ENCODE measurements around the gene SLC10A3.

DNA sequence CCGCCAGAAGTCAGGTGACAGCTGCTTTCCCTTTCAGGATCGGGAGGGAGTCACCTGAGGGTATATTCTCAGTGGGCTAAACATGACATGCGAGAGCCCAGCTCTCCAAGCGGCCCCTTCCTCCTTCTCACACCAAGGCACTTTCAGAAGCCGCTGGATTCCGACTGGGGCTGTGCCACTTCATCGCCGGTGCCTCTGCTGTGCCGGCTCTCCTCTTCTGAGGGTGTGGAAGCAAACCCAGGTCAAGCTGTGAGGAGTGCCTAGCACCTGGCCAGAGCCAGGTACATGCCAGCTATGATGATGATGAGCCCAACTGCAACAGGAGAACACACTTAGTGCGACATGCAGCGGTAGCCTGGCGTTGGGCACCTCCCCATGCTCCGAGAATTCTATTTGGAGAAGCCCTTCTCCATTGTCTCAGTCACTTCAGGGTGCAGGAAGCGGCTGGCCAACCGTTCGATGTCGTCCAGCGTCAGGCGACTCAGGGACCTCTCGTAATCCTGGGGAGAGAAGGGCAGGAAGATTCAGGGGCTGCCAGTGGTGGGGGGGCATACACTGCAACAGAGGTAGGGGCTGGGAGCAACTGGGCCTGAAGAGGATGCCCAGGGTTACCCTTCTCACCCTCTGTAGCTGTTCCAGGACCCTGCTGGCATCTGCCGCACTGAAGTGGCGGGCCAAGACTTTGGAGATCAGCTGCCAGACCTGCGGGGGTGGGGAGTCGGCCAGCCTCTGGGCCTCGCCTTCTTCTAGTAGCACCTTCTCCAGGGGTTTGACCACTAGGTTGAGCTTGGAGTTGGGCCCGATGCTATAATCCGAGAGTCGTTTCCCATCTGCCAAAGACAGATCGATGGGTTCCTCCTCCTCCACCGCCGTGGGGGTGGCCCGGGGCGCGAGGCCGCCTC is 5.0 kb downstream of the SLC10A3 start:
- TF ChIP-seq JUND (IDR thresholded peaks at IDR 0.05) (no peak), MXI1 (IDR thresholded peaks at IDR 0.05; ENCODE audit: low read depth, low read length) (no peak), CTCF (IDR thresholded peaks at IDR 0.05) (no peak), TAF1 (IDR thresholded peaks at IDR 0.05; ENCODE audit: borderline replicate concordance, low read depth, low read length) (no peak), ZBTB33 (IDR thresholded peaks at IDR 0.05; ENCODE audit: borderline replicate concordance, low read depth) (no peak)
- TF ChIP-seq, protein P1, sequence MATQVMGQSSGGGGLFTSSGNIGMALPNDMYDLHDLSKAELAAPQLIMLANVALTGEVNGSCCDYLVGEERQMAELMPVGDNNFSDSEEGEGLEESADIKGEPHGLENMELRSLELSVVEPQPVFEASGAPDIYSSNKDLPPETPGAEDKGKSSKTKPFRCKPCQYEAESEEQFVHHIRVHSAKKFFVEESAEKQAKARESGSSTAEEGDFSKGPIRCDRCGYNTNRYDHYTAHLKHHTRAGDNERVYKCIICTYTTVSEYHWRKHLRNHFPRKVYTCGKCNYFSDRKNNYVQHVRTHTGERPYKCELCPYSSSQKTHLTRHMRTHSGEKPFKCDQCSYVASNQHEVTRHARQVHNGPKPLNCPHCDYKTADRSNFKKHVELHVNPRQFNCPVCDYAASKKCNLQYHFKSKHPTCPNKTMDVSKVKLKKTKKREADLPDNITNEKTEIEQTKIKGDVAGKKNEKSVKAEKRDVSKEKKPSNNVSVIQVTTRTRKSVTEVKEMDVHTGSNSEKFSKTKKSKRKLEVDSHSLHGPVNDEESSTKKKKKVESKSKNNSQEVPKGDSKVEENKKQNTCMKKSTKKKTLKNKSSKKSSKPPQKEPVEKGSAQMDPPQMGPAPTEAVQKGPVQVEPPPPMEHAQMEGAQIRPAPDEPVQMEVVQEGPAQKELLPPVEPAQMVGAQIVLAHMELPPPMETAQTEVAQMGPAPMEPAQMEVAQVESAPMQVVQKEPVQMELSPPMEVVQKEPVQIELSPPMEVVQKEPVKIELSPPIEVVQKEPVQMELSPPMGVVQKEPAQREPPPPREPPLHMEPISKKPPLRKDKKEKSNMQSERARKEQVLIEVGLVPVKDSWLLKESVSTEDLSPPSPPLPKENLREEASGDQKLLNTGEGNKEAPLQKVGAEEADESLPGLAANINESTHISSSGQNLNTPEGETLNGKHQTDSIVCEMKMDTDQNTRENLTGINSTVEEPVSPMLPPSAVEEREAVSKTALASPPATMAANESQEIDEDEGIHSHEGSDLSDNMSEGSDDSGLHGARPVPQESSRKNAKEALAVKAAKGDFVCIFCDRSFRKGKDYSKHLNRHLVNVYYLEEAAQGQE (IDR thresholded peaks at IDR 0.05; ENCODE audit: low read depth, low read length) = no peak
